DND-41 (cell line): Measurements from ENCODE around the gene TSC22D2.

ENCODE experiments used
- EZH2 ChIP-seq: IDR thresholded peaks from 3 replicates; pipeline ENCODE4 v1.6.1; 2012; ENCODE audit warnings: borderline replicate concordance, low read depth, mild to moderate bottlenecking, moderate library complexity, low read length, inconsistent platforms; ENCODE audit not compliant: severe bottlenecking
- TF ChIP-seq, protein P1 (sequence below): IDR thresholded peaks from 2 replicates; pipeline ENCODE4 v1.5.1; 2012; ENCODE audit warnings: borderline replicate concordance, low read length, moderate library complexity, mild to moderate bottlenecking; ENCODE audit not compliant: poor library complexity, severe bottlenecking; ENCODE audit errors: extremely low read depth

- TF ChIP-seq, protein P1, sequence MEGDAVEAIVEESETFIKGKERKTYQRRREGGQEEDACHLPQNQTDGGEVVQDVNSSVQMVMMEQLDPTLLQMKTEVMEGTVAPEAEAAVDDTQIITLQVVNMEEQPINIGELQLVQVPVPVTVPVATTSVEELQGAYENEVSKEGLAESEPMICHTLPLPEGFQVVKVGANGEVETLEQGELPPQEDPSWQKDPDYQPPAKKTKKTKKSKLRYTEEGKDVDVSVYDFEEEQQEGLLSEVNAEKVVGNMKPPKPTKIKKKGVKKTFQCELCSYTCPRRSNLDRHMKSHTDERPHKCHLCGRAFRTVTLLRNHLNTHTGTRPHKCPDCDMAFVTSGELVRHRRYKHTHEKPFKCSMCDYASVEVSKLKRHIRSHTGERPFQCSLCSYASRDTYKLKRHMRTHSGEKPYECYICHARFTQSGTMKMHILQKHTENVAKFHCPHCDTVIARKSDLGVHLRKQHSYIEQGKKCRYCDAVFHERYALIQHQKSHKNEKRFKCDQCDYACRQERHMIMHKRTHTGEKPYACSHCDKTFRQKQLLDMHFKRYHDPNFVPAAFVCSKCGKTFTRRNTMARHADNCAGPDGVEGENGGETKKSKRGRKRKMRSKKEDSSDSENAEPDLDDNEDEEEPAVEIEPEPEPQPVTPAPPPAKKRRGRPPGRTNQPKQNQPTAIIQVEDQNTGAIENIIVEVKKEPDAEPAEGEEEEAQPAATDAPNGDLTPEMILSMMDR = no peak
- no peak for TF ChIP-seq EZH2
Observed at GRCh38 chr3:150451329-150452048, 43.4 kb downstream of the TSC22D2 start.
